ENCODE results near the gene KCNK13.

- TF ChIP-seq YY1 (IDR thresholded peaks at IDR 0.05; ENCODE audit: low read depth) (no peak), CREB1 (IDR thresholded peaks at IDR 0.05; ENCODE audit: low read depth) (no peak), EP300 (IDR thresholded peaks at IDR 0.05; ENCODE audit: borderline replicate concordance) (no peak)
Observed at GRCh38 chr14:90058876-90059458, 2.8 kb upstream of the KCNK13 start.
